CD8-positive, alpha-beta memory T cell (primary cell): ENCODE results near the gene CD72. TPM values are rescaled to one million over a fixed set of nuclear protein-coding genes. Genes with fewer than 3 reads are reported as not detected.
A peak's percentile ranks its signal among the peaks of the same experiment; 100 is the strongest.

Experiments
- CTCF ChIA-PET: fragments of 350-600 bp; sonication (Branson Sonifier 250); formaldehyde crosslinking; loops from one replicate; lab custom pipeline; 2021; ENCODE audit warnings: antibody characterized with exemption; lab: Charles Lee
- POLR2A ChIA-PET: fragments of 350-600 bp; sonication (Branson Sonifier 250); formaldehyde crosslinking; loops from one replicate; lab custom pipeline; 2021; ENCODE audit warnings: antibody characterized with exemption; lab: Charles Lee
- DNase-seq, 5 donors: peaks; one replicate each; pipeline versions ENCODE4 v3.0.0 to v3.0.0-alpha.2; 2020 to 2022; ENCODE audit warnings: mixed read lengths in 1 of 5
- H3K27ac ChIP-seq: one replicate; pipeline ENCODE4 v1.7.0; 2013; ENCODE audit warnings: low read depth, mild to moderate bottlenecking, low read length, moderate library complexity
- H3K27me3 ChIP-seq: 2 replicates; pipeline ENCODE4 v1.7.0; 2013; ENCODE audit warnings: low read length, mild to moderate bottlenecking; ENCODE audit not compliant: insufficient read depth, poor library complexity, severe bottlenecking
- H3K36me3 ChIP-seq: 2 replicates; pipeline ENCODE4 v1.7.0; 2013; ENCODE audit warnings: mild to moderate bottlenecking, low read length, moderate library complexity; ENCODE audit not compliant: insufficient read depth
- H3K4me1 ChIP-seq: 2 replicates; pipeline ENCODE4 v1.7.0; 2013; ENCODE audit warnings: mild to moderate bottlenecking, low read length, moderate library complexity; ENCODE audit not compliant: insufficient read depth
- H3K4me3 ChIP-seq: 2 replicates; pipeline ENCODE4 v1.7.0; 2013; ENCODE audit warnings: mild to moderate bottlenecking, low read length
- H3K9me3 ChIP-seq: 2 replicates; pipeline ENCODE4 v1.7.0; 2013; ENCODE audit warnings: mild to moderate bottlenecking, low read length
- H3K27ac Mint-ChIP-seq, 8 donors: one replicate each; pipeline ENCODE4 v1.8.0; 2020 to 2021; ENCODE audit warnings: mixed read lengths in 8 of 8, mild to moderate bottlenecking in 6 of 8, inconsistent platforms in 3 of 8, moderate library complexity in 3 of 8
- H3K27me3 Mint-ChIP-seq, 2 donors: one replicate each; pipeline ENCODE4 v1.8.0; 2020 to 2021; ENCODE audit warnings: mixed read lengths in 2 of 2, mild to moderate bottlenecking in 1 of 2, moderate library complexity in 1 of 2
- H3K36me3 Mint-ChIP-seq, 3 donors: one replicate each; pipeline ENCODE4 v1.8.0; 2020 to 2021; ENCODE audit warnings: mixed read lengths in 3 of 3, inconsistent platforms in 1 of 3, mild to moderate bottlenecking in 1 of 3
- H3K4me1 Mint-ChIP-seq, 3 donors: one replicate each; pipeline ENCODE4 v1.8.0; 2020 to 2021; ENCODE audit warnings: mixed read lengths in 3 of 3, inconsistent platforms in 1 of 3, mild to moderate bottlenecking in 1 of 3
- H3K4me3 Mint-ChIP-seq, 7 donors: one replicate each; pipeline ENCODE4 v1.8.0; 2020 to 2021; ENCODE audit warnings: mixed read lengths in 7 of 7, mild to moderate bottlenecking in 6 of 7, moderate library complexity in 4 of 7, inconsistent platforms in 2 of 7
- H3K9me3 Mint-ChIP-seq, 5 donors: one replicate each; pipeline ENCODE4 v1.8.0; 2020 to 2022; ENCODE audit warnings: mixed read lengths in 5 of 5, mild to moderate bottlenecking in 3 of 5, moderate library complexity in 2 of 5, inconsistent platforms in 1 of 5
- polyA plus RNA-seq: library from polyadenylated mRNA; unstranded; fragments of 300-500 nt; fragmentation: Illumina TruSeq; gene quantifications from one replicate; pipeline ENCODE4 v1.2.3, GENCODE V29; 2021
- total RNA-seq, 2 experiments: library from RNA; stranded (reverse); gene quantifications; one replicate each; pipeline ENCODE4 v1.2.3, GENCODE V29; 2021

Gene CD72
- total and polyA plus RNA-seq, 3 experiments from 2014 or later: 5.1 to 6.5 (median 6.4) TPM

GRCh38 chr9:35656831-35657545, 38.8 kb upstream of the CD72 start:
- Histone ChIP-seq H3K27ac (peak overlapping the region; percentile 99), H3K4me3 (peak overlapping the region; percentile 90), H3K36me3 (peaks cover 10% of the 10 kb centered on the region), H3K4me1 (peaks cover 59% of the 10 kb centered on the region), H3K9me3 (no peaks in the 10 kb centered on the region), H3K27me3 (no peaks in the 10 kb centered on the region)
- peaks cover 11 to 29% (median 13%) of the 10 kb centered on the region in 3 donors for H3K36me3 Mint-ChIP-seq
- peak overlapping the region; percentile 84 to 97 (median 92) for H3K4me3 Mint-ChIP-seq
- peak overlapping the region; percentile 97 to 100 (median 99) for H3K27ac Mint-ChIP-seq
- H3K9me3 Mint-ChIP-seq: peaks cover 0 to 6% (median 4%) of the 10 kb centered on the region in 5 donors
- ChIA-PET CTCF (interaction anchor here (0.9 to 10.0 kb wide), 18 partner anchors 9 to 225 kb away, joined by 3 to 162 read pairs (median 12); partner anchors contain the start of genes ARHGEF39, CD72, CREB3 and GBA2), POLR2A (interaction anchor here (0.6 to 5.1 kb wide), 7 partner anchors 10 to 102 kb away, joined by 3 to 53 read pairs (median 8); partner anchors contain the start of genes CREB3 and TLN1)
- peaks cover 56 to 75% (median 67%) of the 10 kb centered on the region in 3 donors for H3K4me1 Mint-ChIP-seq
- H3K27me3 Mint-ChIP-seq: peaks cover 4 to 9% of the 10 kb centered on the region in 2 donors
- no peak for DNase-seq

- H3K27ac Mint-ChIP-seq: peak overlapping the region; percentile 97 to 100 (median 99)
- peaks cover 59% of the 10 kb centered on the region for H3K4me1 ChIP-seq
- DNase-seq: peak in 2 of 5 donors; percentile 18 to 22
- H3K4me3 Mint-ChIP-seq: peak overlapping the region; percentile 38 to 97 (median 92)
- peaks cover 10% of the 10 kb centered on the region for H3K36me3 ChIP-seq
- ChIA-PET CTCF (interaction anchor here (0.9 to 10.0 kb wide), 13 partner anchors 10 to 226 kb away, joined by 3 to 162 read pairs (median 12); partner anchors contain the start of genes ARHGEF39, CD72, CREB3 and HINT2), POLR2A (interaction anchor here (0.6 to 5.1 kb wide), 6 partner anchors 10 to 103 kb away, joined by 4 to 53 read pairs (median 6); partner anchors contain the start of genes CREB3 and TLN1)
- peaks cover 57 to 75% (median 67%) of the 10 kb centered on the region in 3 donors for H3K4me1 Mint-ChIP-seq
- no peak overlapping the region for H3K4me3 ChIP-seq
- H3K9me3 ChIP-seq: no peaks in the 10 kb centered on the region
- H3K27me3 Mint-ChIP-seq: peaks cover 4 to 9% of the 10 kb centered on the region in 2 donors
- no peaks in the 10 kb centered on the region for H3K27me3 ChIP-seq
- H3K9me3 Mint-ChIP-seq: peaks cover 0 to 6% (median 4%) of the 10 kb centered on the region in 5 donors
- peaks cover 8 to 26% (median 9%) of the 10 kb centered on the region in 3 donors for H3K36me3 Mint-ChIP-seq
- no peak overlapping the region for H3K27ac ChIP-seq
Observed at GRCh38 chr9:35656348-35656747, 38.1 kb upstream of the CD72 start.

- peaks cover 0 to 6% (median 4%) of the 10 kb centered on the region in 5 donors for H3K9me3 Mint-ChIP-seq
- Histone ChIP-seq H3K9me3 (no peaks in the 10 kb centered on the region), H3K27me3 (no peaks in the 10 kb centered on the region), H3K4me1 (peaks cover 45% of the 10 kb centered on the region), H3K4me3 (no peak overlapping the region), H3K36me3 (no peaks in the 10 kb centered on the region), H3K27ac (no peak overlapping the region)
- peaks cover 0 to 15% (median 2%) of the 10 kb centered on the region in 3 donors for H3K36me3 Mint-ChIP-seq
- DNase-seq: no peak
- ChIA-PET POLR2A (no interaction called here), CTCF (interaction anchor here (6.5 to 10.0 kb wide), 2 partner anchors 7 to 43 kb away, joined by 72 to 162 read pairs; partner anchors contain the start of gene SIT1)
- peaks cover 51 to 73% (median 56%) of the 10 kb centered on the region in 3 donors for H3K4me1 Mint-ChIP-seq
- peaks cover 4 to 9% of the 10 kb centered on the region in 2 donors for H3K27me3 Mint-ChIP-seq
- peak overlapping the region in 1 of 7 donors; percentile 41 for H3K4me3 Mint-ChIP-seq
- peak overlapping the region in 7 of 8 donors; percentile 70 to 100 (median 86) for H3K27ac Mint-ChIP-seq
Observed at GRCh38 chr9:35653611-35654010, 35.4 kb upstream of the CD72 start.

GRCh38 chr9:35652829-35653209, 34.6 kb upstream of the CD72 start:
- ChIA-PET POLR2A (no interaction called here), CTCF (no interaction called here)
- Mint-ChIP-seq H3K4me1 (peaks cover 57 to 78% (median 60%) of the 10 kb centered on the region in 3 donors), H3K9me3 (peaks cover 0 to 3% (median 2%) of the 10 kb centered on the region in 5 donors), H3K27ac (peak overlapping the region in 6 of 8 donors; percentile 23 to 93 (median 60)), H3K27me3 (peaks cover 2 to 3% of the 10 kb centered on the region in 2 donors), H3K4me3 (no peak overlapping the region), H3K36me3 (peaks cover 0 to 13% (median under 1%) of the 10 kb centered on the region in 3 donors)
- Histone ChIP-seq H3K9me3 (no peaks in the 10 kb centered on the region), H3K27me3 (no peaks in the 10 kb centered on the region), H3K4me1 (peaks cover 53% of the 10 kb centered on the region), H3K36me3 (no peaks in the 10 kb centered on the region), H3K4me3 (no peak overlapping the region), H3K27ac (no peak overlapping the region)
- DNase-seq: no peak

DNA sequence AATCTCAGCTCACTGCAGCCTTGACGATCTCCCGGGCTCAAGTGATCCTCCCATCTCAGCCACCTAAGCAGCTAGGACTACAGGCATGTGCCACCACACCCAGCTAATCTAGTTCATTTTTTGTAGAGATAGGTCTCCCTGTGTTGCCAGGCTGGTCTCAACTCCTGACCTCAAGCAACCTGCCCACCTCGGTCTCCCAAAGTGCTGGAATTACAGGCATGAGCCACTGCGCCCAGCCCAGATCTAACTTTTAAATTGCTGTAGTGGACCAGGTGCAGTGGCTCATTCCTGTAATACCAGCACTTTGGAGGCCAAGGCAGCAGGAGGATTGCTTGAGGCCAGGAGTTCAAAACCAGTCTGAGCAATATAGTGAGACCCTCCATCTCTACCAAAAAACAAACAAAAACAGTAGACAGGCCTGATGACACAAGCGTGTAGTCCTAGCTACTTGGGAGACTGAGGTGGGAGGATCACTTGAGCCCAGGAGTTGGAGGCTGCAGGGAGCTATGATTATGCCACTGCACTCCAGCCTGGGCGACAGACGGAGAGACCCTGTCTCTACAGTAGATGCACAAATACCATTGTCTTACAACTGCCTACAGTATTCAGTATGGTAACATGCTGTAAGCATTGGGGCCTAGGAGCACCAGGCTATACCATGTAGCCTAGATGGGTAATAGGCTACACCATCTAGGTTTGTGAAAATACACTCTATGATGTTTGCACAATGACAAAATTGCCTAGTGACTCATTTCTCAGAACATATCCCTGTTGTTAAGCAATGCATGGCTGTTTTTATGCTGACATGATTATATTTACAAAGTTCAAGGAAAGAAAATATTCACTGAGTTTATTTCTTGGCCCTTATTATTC, 34.0 kb upstream of the CD72 start:
- Mint-ChIP-seq H3K27me3 (no peaks in the 10 kb centered on the region), H3K36me3 (peaks cover 0 to 11% (median 0%) of the 10 kb centered on the region in 3 donors), H3K4me1 (peaks cover 57 to 78% (median 60%) of the 10 kb centered on the region in 3 donors), H3K9me3 (no peaks in the 10 kb centered on the region), H3K27ac (peak overlapping the region; percentile 58 to 99 (median 90)), H3K4me3 (peak overlapping the region; percentile 61 to 98 (median 91))
- no peak for DNase-seq
- Histone ChIP-seq H3K27ac (no peak overlapping the region), H3K4me1 (peaks cover 56% of the 10 kb centered on the region), H3K36me3 (no peaks in the 10 kb centered on the region), H3K9me3 (no peaks in the 10 kb centered on the region), H3K4me3 (no peak overlapping the region), H3K27me3 (no peaks in the 10 kb centered on the region)
- ChIA-PET POLR2A (no interaction called here), CTCF (interaction anchor here (1.0 to 14.3 kb wide), 3 partner anchors 38 to 48 kb away, joined by 3 to 200 read pairs (median 23); partner anchors contain the start of gene CD72)

DNA sequence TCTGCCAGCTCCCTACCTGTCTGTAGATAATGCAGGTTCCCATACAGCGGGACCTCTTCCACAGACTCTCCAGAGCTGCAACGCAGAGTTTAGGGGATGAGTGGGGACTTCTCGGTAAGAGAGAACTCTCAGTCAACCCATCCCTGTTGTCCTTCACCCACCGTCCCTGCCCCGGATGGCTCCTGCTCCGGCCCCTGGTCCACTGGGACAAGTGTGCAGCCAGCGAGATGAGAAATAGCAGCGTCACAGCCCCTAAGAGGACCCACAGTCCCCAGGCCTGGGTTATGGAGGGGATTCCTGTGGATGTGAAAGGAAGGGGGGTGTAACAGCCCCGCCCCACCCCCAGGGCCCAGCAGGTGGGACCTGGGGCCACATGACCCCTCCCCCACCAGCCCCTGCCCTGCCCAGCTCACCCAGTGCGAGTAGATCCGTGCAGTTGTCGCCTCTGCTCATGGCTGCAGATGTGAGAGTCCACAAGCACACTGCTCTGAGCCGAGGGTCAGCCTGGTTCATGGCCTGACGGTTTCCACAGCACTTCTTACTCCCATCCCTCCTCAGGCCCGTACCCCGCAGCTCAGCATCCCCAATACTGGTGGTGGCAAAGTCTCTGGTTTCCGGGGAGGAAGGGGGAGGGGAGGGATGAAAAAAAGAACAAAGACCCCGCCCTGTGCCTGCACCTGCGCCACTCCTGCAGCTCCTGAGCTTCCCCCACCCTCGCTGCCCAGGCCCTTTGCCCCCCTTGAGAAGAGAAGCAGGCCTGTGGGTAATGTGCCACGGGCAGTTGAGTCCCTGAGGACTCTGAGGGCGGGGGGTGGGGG, 32.3 kb upstream of the CD72 start, which contains the start of gene SIT1:
Gene SIT1 (minus strand): TSS at position 591 of the 818 bp plus-strand sequence. CDS start 78 bp downstream, at position 513.
- Histone ChIP-seq H3K4me1 (peaks cover 55% of the 10 kb centered on the region), H3K36me3 (no peaks in the 10 kb centered on the region), H3K9me3 (no peaks in the 10 kb centered on the region), H3K27me3 (no peaks in the 10 kb centered on the region), H3K4me3 (peak within 1 kb of the TSS; percentile 97), H3K27ac (peak within 1 kb of the TSS; percentile 70)
- Mint-ChIP-seq H3K27ac (peak within 1 kb of the TSS; percentile 58 to 99 (median 94)), H3K4me1 (peaks cover 55 to 77% (median 56%) of the 10 kb centered on the region in 3 donors), H3K36me3 (peaks cover 0 to 17% (median 0%) of the 10 kb centered on the region in 3 donors), H3K27me3 (no peaks in the 10 kb centered on the region), H3K9me3 (no peaks in the 10 kb centered on the region), H3K4me3 (peak within 1 kb of the TSS; percentile 91 to 98 (median 96))
- CTCF ChIA-PET: interaction anchor here (1.2 to 14.3 kb wide), 9 partner anchors 8 to 106 kb away, joined by 3 to 200 read pairs (median 4); partner anchors contain the start of genes CCDC107, CD72, CREB3 and RMRP
- peak in 3 of 5 donors; percentile 34 to 59 (median 56) for DNase-seq
- POLR2A ChIA-PET: interaction anchor here (0.7 to 5.2 kb wide), 4 partner anchors 31 to 81 kb away, joined by 5 to 44 read pairs (median 6); partner anchors contain the start of genes CREB3 and TLN1
